Hepatocyte (in vitro differentiated cells): Measurements from ENCODE around the gene CACNA1B. TPM values are rescaled to one million over a fixed set of nuclear protein-coding genes. Genes with fewer than 3 reads are reported as not detected.

Source experiments
- DNase-seq: peaks from one replicate; pipeline ENCODE4 v3.0.0-alpha.2; 2016; ENCODE audit warnings: low spot score
- H2AFZ ChIP-seq: fragments of 200-600 bp; sonication (generic); 2 replicates; pipeline ENCODE4 v1.6.0; 2016; ENCODE audit warnings: antibody characterized with exemption, mild to moderate bottlenecking
- H3K27ac ChIP-seq: fragments of 200-600 bp; sonication (generic); 2 replicates; pipeline ENCODE4 v1.5.1; 2016; ENCODE audit warnings: mild to moderate bottlenecking
- H3K27me3 ChIP-seq: fragments of 200-600 bp; sonication (generic); 2 replicates; pipeline ENCODE4 v1.6.1; 2016
- H3K36me3 ChIP-seq: fragments of 200-600 bp; sonication (generic); replicated peaks from 2 replicates; pipeline ENCODE4 v1.5.1; 2016; ENCODE audit warnings: low read depth; ENCODE audit not compliant: insufficient read depth
- H3K4me1 ChIP-seq: fragments of 200-600 bp; sonication (generic); 2 replicates; pipeline ENCODE4 v1.5.1; 2016; ENCODE audit warnings: mild to moderate bottlenecking, moderate library complexity; ENCODE audit not compliant: insufficient read depth
- H3K4me2 ChIP-seq: fragments of 200-600 bp; sonication (generic); 2 replicates; pipeline ENCODE4 v1.6.0; 2016
- H3K4me3 ChIP-seq: fragments of 200-600 bp; sonication (generic); 2 replicates; pipeline ENCODE4 v1.5.1; 2016; ENCODE audit warnings: mild to moderate bottlenecking
- H3K79me2 ChIP-seq: fragments of 200-600 bp; sonication (generic); 2 replicates; pipeline ENCODE4 v1.6.0; 2017; ENCODE audit warnings: mild to moderate bottlenecking
- H3K9me2 ChIP-seq: fragments of 200-600 bp; sonication (generic); replicated peaks from 2 replicates; pipeline ENCODE4 v1.6.0; 2017; ENCODE audit warnings: mild to moderate bottlenecking; ENCODE audit not compliant: insufficient read depth
- H3K9me3 ChIP-seq: fragments of 200-600 bp; sonication (generic); 2 replicates; pipeline ENCODE4 v1.5.1; 2016; ENCODE audit warnings: low read depth, mild to moderate bottlenecking
- H4K20me1 ChIP-seq: fragments of 200-600 bp; sonication (generic); 2 replicates; pipeline ENCODE4 v1.6.0; 2016; ENCODE audit warnings: mild to moderate bottlenecking; ENCODE audit not compliant: insufficient read depth, poor library complexity, severe bottlenecking
- CTCF ChIP-seq: fragments of 200-600 bp; sonication (generic); IDR thresholded peaks from 2 replicates; pipeline ENCODE4 v1.5.1; 2016; ENCODE audit warnings: antibody characterized with exemption, mild to moderate bottlenecking; ENCODE audit not compliant: poor library complexity
- EZH2 ChIP-seq: fragments of 200-600 bp; sonication (generic); IDR thresholded peaks from 2 replicates; pipeline ENCODE4 v1.6.1; 2016; ENCODE audit warnings: antibody characterized with exemption, mild to moderate bottlenecking, borderline replicate concordance
- EZH2phosphoT487 ChIP-seq: fragments of 200-600 bp; sonication (generic); IDR thresholded peaks from one replicate; pipeline ENCODE4 v1.6.1; 2018; ENCODE audit warnings: antibody characterized with exemption, mild to moderate bottlenecking, low read depth, moderate library complexity; ENCODE audit not compliant: unreplicated experiment, severe bottlenecking
- WGBS: methylation state at CpG from one replicate; pipeline ENCODE4 v1.1.6; 2016; ENCODE audit warnings: low lambda C conversion rate; ENCODE audit errors: missing lambda C conversion rate; 5-methylcytosine and 5-hydroxymethylcytosine counted together
- polyA plus RNA-seq: library from polyadenylated mRNA; unstranded; fragments of >200 nt; fragmentation: Nextera tagmentation; extraction: Ambion mirVana; gene quantifications from 2 replicates; pipeline ENCODE4 v1.2.1, GENCODE V29; 2016
- total RNA-seq: library from RNA; depleted of rRNA; stranded (reverse); fragments of >200 nt; gene quantifications from 2 replicates; pipeline ENCODE4 v1.2.3, GENCODE V29; 2014

CACNA1B gene
- total and polyA plus RNA-seq, 2 experiments from 2014 or later: 0.30 to 0.39 TPM

GRCh38 chr9:138043411-138044345, 166.1 kb downstream of the CACNA1B start:
- Histone ChIP-seq H3K27me3 (no peaks in the 10 kb centered on the region), H3K4me2 (no peak overlapping the region), H3K4me1 (no peaks in the 10 kb centered on the region), H3K36me3 (no peaks in the 10 kb centered on the region), H3K9me2 (no peaks in the 10 kb centered on the region), H3K79me2 (no peaks in the 10 kb centered on the region), H2AFZ (no peak overlapping the region), H3K4me3 (no peak overlapping the region), H4K20me1 (no peaks in the 10 kb centered on the region), H3K9me3 (no peaks in the 10 kb centered on the region), H3K27ac (no peak overlapping the region)
- DNase-seq: no peak
- WGBS: 95% methylated on average over 42 of the region's 42 CpGs
- TF ChIP-seq CTCF (no peak), EZH2phosphoT487 (no peak), EZH2 (no peak)

- Histone ChIP-seq H2AFZ (no peak overlapping the region), H3K4me1 (no peaks in the 10 kb centered on the region), H3K9me2 (no peaks in the 10 kb centered on the region), H3K27ac (no peak overlapping the region), H3K27me3 (no peaks in the 10 kb centered on the region), H4K20me1 (no peaks in the 10 kb centered on the region), H3K4me2 (no peak overlapping the region), H3K9me3 (no peaks in the 10 kb centered on the region), H3K79me2 (no peaks in the 10 kb centered on the region), H3K36me3 (no peaks in the 10 kb centered on the region), H3K4me3 (no peak overlapping the region)
- WGBS: 93% methylated on average over 18 of the region's 18 CpGs
- DNase-seq: no peak
- TF ChIP-seq EZH2 (no peak), CTCF (no peak), EZH2phosphoT487 (no peak)
Observed at GRCh38 chr9:138044485-138045383, 167.2 kb downstream of the CACNA1B start.

DNA sequence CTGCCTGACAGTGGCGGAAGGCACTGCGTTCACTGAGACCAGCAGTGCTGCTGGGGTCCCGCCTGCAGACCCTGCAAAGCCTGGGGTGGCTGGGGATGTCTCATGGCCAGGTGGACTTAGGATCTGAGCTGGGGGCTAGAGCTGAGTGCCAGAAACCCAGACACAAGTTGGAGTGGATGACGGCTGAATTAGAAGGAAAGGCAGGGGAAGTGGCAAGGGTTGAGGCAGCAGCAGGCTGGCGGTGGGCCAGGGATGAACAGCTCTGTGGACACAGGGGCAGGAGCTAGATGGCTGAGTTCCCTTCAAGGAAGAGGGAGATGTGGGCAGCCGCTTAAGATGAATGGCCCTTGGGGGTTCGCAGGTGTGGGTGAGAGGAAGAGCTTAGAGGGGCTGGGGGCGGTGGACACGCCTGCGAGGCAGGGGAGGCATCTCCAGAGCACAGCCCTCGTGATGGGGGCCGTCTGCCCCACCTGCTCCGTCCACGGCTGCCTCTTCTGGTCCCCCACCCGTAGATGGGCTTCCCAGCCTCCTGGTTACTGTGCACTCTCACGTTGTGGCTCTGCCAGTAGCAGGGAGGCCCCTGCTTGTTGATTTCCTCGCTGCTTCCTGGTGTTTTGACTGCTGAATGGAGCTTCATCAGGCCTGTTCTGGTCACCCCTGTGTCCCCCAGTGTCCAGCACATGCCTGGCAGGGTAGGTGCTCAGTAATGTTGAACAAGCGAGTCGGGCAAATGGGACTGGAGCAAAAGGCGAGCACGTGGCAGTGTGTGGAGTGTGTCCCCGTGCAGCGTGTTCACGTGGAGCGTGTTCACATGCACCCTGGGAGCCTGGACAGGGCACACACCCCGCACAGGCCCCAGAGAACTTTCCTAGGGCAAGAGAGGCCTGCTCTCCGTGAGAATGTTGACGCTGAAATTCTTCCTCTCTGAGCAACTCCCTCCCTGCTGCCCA, 168.2 kb downstream of the CACNA1B start:
- no peaks in the 10 kb centered on the region for H3K27me3 ChIP-seq

More for the DNA sequence above, 168.2 kb downstream of the CACNA1B start:
- Histone ChIP-seq H3K4me3 (no peak overlapping the region), H2AFZ (no peak overlapping the region), H3K9me2 (no peaks in the 10 kb centered on the region), H3K4me2 (no peak overlapping the region), H3K27ac (no peak overlapping the region), H4K20me1 (no peaks in the 10 kb centered on the region), H3K79me2 (no peaks in the 10 kb centered on the region), H3K9me3 (no peaks in the 10 kb centered on the region), H3K4me1 (no peaks in the 10 kb centered on the region), H3K36me3 (no peaks in the 10 kb centered on the region)
- TF ChIP-seq EZH2 (no peak), EZH2phosphoT487 (no peak)
- no peak for DNase-seq
- WGBS: 86% methylated on average over 28 of the region's 28 CpGs
